ENCODE results near the gene UTS2R.

The UTS2R gene

GRCh38 chr17:82399601-82400101 is 28.1 kb downstream of the UTS2R start:
- Histone ChIP-seq H3K36me3 (ENCODE audit: control insufficient read depth in 2 of 2, insufficient read depth in 1 of 2, low read length in 2 of 2) (peaks cover 8 to 26% of the 10 kb centered on the region in 2 experiments; a peak in 2 of 3 replicates), H3K4me1 (ENCODE audit: control insufficient read depth, insufficient read depth, low read length) (no peaks in the 10 kb centered on the region), H3K27ac (ENCODE audit: extremely low read depth, low read depth, low read length) (no peak overlapping the region), H3K9me3 (ENCODE audit: control insufficient read depth, insufficient read depth, low read depth, low read length) (no peaks in the 10 kb centered on the region), H3K4me3 (ENCODE audit: low read depth, low read length) (no peak overlapping the region)
- TF ChIP-seq TRIM28 (IDR thresholded peaks at IDR 0.05; ENCODE audit: borderline replicate concordance, low read length): no peak
- TF ChIP-seq ZNF16 (tag by site-specific recombination; IDR thresholded peaks at IDR 0.05; ENCODE audit: low read depth): no peak
- no peak for TF ChIP-seq SP3 (tag by site-specific recombination; IDR thresholded peaks at IDR 0.05)
- TF ChIP-seq, protein P1, sequence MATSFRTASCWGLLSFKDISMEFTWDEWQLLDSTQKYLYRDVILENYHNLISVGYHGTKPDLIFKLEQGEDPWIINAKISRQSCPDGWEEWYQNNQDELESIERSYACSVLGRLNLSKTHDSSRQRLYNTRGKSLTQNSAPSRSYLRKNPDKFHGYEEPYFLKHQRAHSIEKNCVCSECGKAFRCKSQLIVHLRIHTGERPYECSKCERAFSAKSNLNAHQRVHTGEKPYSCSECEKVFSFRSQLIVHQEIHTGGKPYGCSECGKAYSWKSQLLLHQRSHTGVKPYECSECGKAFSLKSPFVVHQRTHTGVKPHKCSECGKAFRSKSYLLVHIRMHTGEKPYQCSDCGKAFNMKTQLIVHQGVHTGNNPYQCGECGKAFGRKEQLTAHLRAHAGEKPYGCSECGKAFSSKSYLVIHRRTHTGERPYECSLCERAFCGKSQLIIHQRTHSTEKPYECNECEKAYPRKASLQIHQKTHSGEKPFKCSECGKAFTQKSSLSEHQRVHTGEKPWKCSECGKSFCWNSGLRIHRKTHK (tag by site-specific recombination; IDR thresholded peaks at IDR 0.05): no peak
- no peak for TF ChIP-seq SETDB1 (IDR thresholded peaks at IDR 0.05; ENCODE audit: insufficient read length, low read length)
- no peak for TF ChIP-seq PRDM6 (tag by site-specific recombination; IDR thresholded peaks at IDR 0.05)
- peak; percentile 77 for TF ChIP-seq ZIC2 (tag by site-specific recombination; IDR thresholded peaks at IDR 0.05)
- TF ChIP-seq, protein P2, sequence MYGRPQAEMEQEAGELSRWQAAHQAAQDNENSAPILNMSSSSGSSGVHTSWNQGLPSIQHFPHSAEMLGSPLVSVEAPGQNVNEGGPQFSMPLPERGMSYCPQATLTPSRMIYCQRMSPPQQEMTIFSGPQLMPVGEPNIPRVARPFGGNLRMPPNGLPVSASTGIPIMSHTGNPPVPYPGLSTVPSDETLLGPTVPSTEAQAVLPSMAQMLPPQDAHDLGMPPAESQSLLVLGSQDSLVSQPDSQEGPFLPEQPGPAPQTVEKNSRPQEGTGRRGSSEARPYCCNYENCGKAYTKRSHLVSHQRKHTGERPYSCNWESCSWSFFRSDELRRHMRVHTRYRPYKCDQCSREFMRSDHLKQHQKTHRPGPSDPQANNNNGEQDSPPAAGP (tag by site-specific recombination; IDR thresholded peaks at IDR 0.05): peak; percentile 69
- TF ChIP-seq ZNF600 (tag by site-specific recombination; IDR thresholded peaks at IDR 0.05): peak; percentile 74
- no peak for TF ChIP-seq ZNF660 (tag by site-specific recombination; IDR thresholded peaks at IDR 0.05)
- peak; percentile 73 for TF ChIP-seq KLF1 (tag by site-specific recombination; IDR thresholded peaks at IDR 0.05)
- peak; percentile 56; the same call in 1 of the 2 replicates for TF ChIP-seq GLIS1 (tag by site-specific recombination; IDR thresholded peaks at IDR 0.05)
- TF ChIP-seq ZNF302 (tag by site-specific recombination; IDR thresholded peaks at IDR 0.05; ENCODE audit: low read depth): no peak
- no peak for TF ChIP-seq SALL2 (tag by site-specific recombination; IDR thresholded peaks at IDR 0.05; ENCODE audit: borderline replicate concordance)
- no peak for TF ChIP-seq ZSCAN5A (tag by site-specific recombination; IDR thresholded peaks at IDR 0.05)
- no peak for TF ChIP-seq ZNF2 (tag by site-specific recombination; IDR thresholded peaks at IDR 0.05)
- ChIA-PET POLR2A (no interaction called here), CTCF (interaction anchor here (1.0 kb wide), 1 partner anchor 41 kb away, joined by 3 read pairs; no protein-coding TSS in a partner anchor)

DNA sequence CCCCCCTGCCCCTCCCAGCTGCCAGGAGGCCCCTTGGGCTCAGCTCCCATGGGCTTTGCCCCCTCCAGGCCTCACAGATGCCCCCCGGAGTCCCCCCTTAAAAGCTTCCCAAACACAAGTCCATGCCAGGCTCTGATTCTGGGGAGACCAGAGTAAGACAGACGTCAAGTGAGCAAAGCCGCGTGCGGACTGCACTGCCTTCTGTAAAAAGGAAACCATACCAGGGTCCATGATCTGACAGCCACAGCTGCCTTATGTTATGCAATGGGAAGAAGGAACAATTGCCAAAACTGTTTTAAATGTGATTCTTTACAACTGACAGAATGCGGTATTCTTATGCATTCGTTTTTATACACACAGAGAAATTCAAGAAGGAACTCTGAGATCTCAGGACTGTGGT is 28.6 kb downstream of the UTS2R start:
- no peak overlapping the region for H3K4me3 ChIP-seq (ENCODE audit: low read depth, low read length)
- H3K4me1 ChIP-seq (ENCODE audit: control insufficient read depth, insufficient read depth, low read length): no peaks in the 10 kb centered on the region
- H3K36me3 ChIP-seq (ENCODE audit: control insufficient read depth in 2 of 2, insufficient read depth in 1 of 2, low read length in 2 of 2): peaks cover 8 to 26% of the 10 kb centered on the region in 2 experiments; a peak in 2 of 3 replicates
- CTCF ChIA-PET: no interaction called here
- POLR2A ChIA-PET: no interaction called here
- H3K27ac ChIP-seq (ENCODE audit: extremely low read depth, low read depth, low read length): no peak overlapping the region
- no peaks in the 10 kb centered on the region for H3K9me3 ChIP-seq (ENCODE audit: control insufficient read depth, insufficient read depth, low read depth, low read length)
- TF ChIP-seq ZBTB6 (tag by site-specific recombination; IDR thresholded peaks at IDR 0.05) (no peak), GLI4 (tag by site-specific recombination; IDR thresholded peaks at IDR 0.05) (no peak), ZNF571 (tag by site-specific recombination; IDR thresholded peaks at IDR 0.05) (no peak), ZNF843 (tag by site-specific recombination; IDR thresholded peaks at IDR 0.05) (no peak), MZF1 (tag by site-specific recombination; IDR thresholded peaks at IDR 0.05; ENCODE audit: borderline replicate concordance) (no peak), ZBTB48 (tag by site-specific recombination; IDR thresholded peaks at IDR 0.05) (no peak)
- TF ChIP-seq, protein P3, sequence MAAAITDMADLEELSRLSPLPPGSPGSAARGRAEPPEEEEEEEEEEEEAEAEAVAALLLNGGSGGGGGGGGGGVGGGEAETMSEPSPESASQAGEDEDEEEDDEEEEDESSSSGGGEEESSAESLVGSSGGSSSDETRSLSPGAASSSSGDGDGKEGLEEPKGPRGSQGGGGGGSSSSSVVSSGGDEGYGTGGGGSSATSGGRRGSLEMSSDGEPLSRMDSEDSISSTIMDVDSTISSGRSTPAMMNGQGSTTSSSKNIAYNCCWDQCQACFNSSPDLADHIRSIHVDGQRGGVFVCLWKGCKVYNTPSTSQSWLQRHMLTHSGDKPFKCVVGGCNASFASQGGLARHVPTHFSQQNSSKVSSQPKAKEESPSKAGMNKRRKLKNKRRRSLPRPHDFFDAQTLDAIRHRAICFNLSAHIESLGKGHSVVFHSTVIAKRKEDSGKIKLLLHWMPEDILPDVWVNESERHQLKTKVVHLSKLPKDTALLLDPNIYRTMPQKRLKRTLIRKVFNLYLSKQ (tag by site-specific recombination; IDR thresholded peaks at IDR 0.05; ENCODE audit: borderline replicate concordance): no peak
- TF ChIP-seq, protein P1 (tag by site-specific recombination; IDR thresholded peaks at IDR 0.05): no peak
- TF ChIP-seq, protein P4, sequence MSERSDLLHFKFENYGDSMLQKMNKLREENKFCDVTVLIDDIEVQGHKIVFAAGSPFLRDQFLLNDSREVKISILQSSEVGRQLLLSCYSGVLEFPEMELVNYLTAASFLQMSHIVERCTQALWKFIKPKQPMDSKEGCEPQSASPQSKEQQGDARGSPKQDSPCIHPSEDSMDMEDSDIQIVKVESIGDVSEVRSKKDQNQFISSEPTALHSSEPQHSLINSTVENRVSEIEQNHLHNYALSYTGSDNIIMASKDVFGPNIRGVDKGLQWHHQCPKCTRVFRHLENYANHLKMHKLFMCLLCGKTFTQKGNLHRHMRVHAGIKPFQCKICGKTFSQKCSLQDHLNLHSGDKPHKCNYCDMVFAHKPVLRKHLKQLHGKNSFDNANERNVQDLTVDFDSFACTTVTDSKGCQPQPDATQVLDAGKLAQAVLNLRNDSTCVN (tag by site-specific recombination; optimal IDR thresholded peaks at IDR 0.05): no peak
